GM21423 (cell line): ENCODE data around the gene ABLIM2.
A peak's percentile ranks its signal among the peaks of the same experiment; 100 is the strongest.

Source experiments
- ATAC-seq: cut with Tn5 transposase; IDR thresholded peaks from one replicate; pipeline ENCODE4 v1.9.1; 2021; ENCODE audit warnings: mild to moderate bottlenecking, moderate library complexity; ENCODE audit not compliant: unreplicated experiment

ABLIM2 gene

GRCh38 chr4:8158710-8159536 is at the start of gene ABLIM2:
Gene ABLIM2, minus strand, starts transcription at chr4:8158813. Its CDS starts 124 bp downstream, at chr4:8158689.
- ATAC-seq, result peak; percentile 97

- ATAC-seq, result no peak
Measured at GRCh38 chr4:8207314-8207713, 48.7 kb upstream of the ABLIM2 start.

- no peak for ATAC-seq
Measured at GRCh38 chr4:8205749-8206611, 47.4 kb upstream of the ABLIM2 start.

GRCh38 chr4:8205241-8205707 is 46.7 kb upstream of the ABLIM2 start:
- ATAC-seq, result no peak

DNA sequence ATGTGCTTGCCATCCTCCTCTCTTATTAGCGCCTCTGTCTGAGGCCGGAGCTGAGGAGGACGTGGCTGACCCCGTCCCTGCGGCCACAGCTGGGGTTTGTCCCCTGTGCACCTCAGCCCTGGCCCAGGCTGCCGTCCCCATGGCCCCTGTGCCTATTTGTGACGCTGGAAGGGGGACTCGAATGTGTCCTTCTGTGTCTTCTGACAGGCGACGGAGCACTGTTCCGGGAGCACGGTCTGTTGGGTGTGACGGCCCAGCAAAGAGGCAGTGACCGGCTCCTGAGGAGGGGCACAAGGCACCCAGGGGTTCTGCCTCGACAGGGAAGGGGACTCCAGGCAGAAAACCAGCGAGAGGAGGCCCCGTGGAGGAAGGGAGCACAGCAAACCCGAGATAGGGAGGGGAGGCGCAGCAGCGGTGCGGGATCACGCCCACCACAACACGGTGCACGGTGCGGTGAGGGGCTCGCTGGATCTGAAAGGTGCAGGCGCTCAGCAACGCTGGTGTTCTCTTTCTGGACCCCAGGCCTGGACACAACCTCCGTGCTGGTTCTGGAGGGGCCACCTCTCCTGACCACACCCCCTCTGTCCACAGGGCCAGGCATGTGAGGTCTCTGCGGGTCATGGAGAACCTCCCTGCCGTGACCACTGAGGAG is 46.1 kb upstream of the ABLIM2 start:
- no peak for ATAC-seq

GRCh38 chr4:8203817-8204216 is 45.2 kb upstream of the ABLIM2 start:
- ATAC-seq, result no peak

DNA sequence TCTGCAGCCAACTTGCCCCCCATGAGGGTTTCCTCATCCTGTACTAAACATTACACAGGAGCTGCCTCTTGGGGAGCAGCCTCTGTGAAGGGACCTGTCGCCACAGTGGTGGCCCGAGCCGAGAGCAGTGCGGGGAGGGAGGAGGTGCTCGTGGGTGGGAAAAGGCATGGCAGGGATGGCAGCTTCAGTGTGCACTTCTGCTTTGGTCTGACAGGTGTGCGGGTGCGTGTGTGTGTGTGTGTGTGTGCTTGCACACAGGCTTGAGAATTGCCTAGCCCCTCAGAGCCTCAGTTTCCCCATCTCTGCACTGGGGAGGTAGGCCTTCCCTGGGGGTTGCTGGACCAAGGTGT is 44.4 kb upstream of the ABLIM2 start:
- ATAC-seq, result no peak

GRCh38 chr4:8202108-8203051 is 43.8 kb upstream of the ABLIM2 start:
- ATAC-seq, result no peak

DNA sequence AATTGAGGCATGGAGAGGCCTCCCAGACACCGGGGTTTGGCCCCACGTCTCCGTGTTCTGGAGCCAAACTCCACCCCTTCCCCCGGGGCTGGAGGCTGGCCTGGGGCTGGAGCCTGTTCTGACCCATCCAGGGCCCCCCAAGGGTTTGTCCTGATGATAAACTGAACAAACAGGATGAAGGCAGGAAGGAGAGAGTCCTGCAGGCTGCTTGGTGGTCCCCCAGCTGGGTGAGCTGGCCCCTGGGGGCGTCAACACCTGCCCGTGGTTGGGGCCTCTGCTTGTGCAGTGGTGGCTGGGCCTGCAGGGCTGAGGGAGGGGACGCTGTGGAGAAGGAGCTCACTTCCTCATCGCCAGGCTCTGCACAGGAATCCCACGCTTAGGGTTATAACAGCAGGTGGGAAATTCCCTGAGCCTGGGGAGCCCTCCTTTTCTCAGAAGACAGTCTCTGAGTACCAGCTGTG is 42.7 kb upstream of the ABLIM2 start:
- peak; percentile 32 for ATAC-seq

DNA sequence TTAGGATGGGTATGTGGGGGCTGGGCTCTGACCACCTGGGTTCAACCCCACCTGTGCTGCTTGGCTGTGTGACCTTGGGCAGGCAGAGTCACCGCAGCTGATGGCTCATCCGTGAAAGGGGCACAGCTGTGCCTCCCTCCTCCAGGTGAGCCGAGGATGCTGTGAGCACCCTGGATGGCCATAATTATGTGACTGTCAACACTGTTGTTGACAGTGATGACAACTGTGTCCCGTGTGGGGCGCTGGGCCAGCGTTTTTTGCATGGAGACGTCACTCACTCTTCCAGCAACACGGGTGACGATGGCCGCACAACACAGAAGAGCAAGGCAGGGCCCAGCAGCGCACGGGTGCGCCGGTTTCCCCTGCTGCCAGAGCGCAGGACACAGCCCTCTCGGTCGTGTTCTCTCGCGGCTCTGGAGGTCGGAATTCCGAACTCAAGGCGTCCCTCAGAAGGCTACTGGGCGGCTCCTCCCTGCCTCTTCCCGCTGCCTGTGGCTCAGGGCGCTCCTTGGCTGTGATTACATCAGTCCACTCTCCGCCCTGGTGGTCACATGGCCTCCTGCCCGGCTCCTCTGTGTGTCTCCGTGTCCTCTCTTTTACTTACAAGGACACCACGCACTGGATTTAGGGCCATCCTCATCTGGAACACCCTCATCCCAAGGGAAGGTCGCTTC is 41.8 kb upstream of the ABLIM2 start:
- ATAC-seq, result peak; percentile 14

DNA sequence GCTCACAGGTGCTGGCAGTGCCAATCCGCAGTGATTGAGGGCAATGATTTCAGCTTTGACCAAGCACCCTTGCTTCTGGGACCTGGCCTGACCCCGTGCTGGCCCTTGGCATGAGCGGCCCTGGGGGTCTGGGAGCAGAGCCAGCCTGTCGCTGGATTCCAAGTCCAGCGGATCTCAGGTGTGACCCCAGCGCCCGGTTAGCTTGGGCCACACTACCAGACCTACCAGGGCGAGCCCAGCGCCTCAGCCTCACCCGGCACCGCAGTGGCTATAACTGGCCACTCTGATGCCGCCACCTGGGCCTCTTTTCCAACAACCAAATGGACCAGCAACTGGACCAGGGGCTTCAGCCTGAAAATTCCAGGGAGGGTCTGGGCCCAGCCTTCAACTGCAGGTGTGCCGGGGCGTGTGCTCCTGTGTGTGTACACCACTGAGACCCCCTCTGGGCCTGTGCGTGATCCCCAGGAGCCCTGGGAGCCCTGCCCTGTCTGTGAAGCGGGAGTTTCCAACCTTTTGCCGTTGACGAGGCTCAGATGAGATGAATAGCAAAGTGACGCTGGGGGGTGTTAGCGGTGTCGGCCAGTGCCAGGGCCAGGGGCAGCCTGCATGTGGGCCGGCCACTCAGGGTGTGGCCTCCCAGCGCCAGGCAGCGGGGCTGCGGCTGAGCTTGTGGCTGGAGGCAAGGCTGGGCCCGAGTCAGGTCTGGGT is 41.1 kb upstream of the ABLIM2 start:
- peak; percentile 10 for ATAC-seq

- ATAC-seq, result peak; percentile 71
Measured at GRCh38 chr4:8198906-8199593, 40.4 kb upstream of the ABLIM2 start, which contains the start of gene SH3TC1. Gene SH3TC1, plus strand, starts transcription at chr4:8199290. Its CDS starts 5,905 bp downstream, at chr4:8205195.

DNA sequence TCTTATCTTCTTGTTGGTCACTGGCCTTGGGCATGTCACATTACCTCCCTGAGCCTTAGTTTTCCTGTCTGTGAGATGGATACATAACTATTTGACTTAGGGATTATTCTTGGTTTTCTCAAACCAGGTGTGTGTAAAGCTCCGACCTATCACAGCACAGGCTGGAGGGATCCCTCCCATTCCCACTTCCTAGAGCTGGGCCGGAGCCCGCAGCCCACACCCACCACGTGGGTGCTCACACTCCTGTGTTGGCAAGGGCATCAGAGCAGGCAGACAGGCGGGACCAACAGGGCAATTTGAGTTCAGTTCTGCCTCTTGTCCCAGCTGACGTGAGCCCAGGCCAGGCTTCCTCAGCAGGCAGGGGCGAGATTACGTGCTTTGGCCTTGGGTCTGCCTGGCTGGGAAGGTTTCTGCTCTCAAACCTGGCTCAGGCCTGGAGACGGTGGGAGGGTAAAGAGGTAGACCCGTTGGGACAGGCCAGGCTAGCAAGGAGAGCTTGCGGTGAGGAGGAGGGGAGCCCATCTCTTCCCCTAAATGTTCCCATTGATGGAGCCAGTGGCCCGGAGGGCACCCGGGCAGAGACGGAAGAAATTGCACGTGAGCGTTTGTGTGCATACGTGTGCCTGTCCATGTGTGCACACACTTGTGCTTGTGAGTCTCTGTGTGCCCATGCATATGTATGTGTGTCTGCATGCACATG is 39.7 kb upstream of the ABLIM2 start:
- ATAC-seq, result peak; percentile 0

- no peak for ATAC-seq
Measured at GRCh38 chr4:8197521-8197920, 38.9 kb upstream of the ABLIM2 start.

DNA sequence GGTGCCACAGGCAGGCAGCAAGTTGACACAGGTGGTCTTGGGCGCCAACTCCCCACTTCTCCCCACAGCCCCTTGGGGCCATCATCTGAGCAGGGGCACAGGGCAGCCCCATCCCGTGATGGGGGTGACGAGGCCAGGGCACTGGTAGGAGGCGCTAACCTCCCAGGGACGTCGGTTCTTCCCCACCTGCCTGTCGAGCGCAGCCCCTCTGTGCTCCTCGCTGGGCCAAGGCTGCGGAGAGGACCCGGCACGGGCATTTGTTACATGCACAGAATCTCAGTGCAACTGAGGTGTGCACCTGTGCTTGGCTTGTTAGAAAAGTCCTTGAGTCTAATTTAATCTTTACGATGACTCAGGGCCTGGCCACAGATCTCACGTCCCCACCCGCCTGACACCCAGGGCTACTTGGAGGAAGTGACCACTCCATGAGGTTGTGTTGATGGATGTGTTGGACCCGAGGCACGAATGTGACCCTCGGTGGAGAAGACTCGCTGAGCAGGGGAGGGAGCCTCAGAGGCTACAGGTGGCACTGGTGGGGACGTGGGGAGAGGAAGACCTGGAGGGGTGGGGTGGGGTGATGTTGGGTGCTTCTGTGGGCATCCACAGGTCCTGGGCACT is 37.3 kb upstream of the ABLIM2 start:
- no peak for ATAC-seq

GRCh38 chr4:8195431-8195830 is 36.8 kb upstream of the ABLIM2 start:
- ATAC-seq, result no peak
